Measurements from ENCODE around the gene ANTXR1. TPM values are rescaled to one million over a fixed set of nuclear protein-coding genes. Genes with fewer than 3 reads are reported as not detected.

The ANTXR1 gene
- total RNA-seq, 1 donor, result 61.5 TPM

DNA sequence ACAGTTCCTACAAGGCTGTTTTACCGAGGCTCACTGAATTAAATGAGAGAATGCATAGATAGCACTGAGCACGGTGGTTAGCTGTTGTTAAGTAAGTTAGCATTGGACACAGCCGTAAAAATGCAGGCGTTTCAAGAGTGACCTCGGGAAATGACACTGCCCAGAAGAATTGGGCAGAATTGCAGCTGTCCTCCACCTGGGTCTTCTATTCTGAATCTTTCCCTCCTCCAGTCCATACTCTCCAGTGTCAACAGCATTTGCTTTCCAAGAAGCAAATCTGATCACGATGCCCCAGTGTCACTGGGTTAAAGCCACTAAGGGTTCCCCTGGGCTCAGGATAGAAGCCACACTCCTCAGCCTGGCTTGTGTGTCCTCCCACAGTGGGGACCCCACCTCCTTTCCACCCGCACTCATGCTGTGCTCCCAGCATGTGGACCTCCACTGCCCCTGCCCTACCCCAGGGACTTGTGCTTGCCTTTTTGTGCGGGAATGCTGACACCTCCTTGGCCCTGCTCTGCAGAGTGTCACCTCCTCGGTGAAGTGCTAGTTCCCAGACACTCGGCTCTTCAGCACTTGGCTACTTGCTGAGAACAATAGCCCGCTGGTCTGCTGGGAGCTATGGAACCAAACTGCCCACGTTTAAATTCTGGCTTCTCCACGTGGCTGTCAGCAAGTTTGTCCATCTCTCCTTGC is 135.0 kb downstream of the ANTXR1 start:
- H3K4me3 ChIP-seq (ENCODE audit: low read depth, low read length), result no peak overlapping the region
- DNase-seq (ENCODE audit: low read depth), result no peak
- TF ChIP-seq, protein P1, sequence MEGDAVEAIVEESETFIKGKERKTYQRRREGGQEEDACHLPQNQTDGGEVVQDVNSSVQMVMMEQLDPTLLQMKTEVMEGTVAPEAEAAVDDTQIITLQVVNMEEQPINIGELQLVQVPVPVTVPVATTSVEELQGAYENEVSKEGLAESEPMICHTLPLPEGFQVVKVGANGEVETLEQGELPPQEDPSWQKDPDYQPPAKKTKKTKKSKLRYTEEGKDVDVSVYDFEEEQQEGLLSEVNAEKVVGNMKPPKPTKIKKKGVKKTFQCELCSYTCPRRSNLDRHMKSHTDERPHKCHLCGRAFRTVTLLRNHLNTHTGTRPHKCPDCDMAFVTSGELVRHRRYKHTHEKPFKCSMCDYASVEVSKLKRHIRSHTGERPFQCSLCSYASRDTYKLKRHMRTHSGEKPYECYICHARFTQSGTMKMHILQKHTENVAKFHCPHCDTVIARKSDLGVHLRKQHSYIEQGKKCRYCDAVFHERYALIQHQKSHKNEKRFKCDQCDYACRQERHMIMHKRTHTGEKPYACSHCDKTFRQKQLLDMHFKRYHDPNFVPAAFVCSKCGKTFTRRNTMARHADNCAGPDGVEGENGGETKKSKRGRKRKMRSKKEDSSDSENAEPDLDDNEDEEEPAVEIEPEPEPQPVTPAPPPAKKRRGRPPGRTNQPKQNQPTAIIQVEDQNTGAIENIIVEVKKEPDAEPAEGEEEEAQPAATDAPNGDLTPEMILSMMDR (IDR thresholded peaks at IDR 0.05; ENCODE audit: insufficient read depth, low read length), result no peak

DNA sequence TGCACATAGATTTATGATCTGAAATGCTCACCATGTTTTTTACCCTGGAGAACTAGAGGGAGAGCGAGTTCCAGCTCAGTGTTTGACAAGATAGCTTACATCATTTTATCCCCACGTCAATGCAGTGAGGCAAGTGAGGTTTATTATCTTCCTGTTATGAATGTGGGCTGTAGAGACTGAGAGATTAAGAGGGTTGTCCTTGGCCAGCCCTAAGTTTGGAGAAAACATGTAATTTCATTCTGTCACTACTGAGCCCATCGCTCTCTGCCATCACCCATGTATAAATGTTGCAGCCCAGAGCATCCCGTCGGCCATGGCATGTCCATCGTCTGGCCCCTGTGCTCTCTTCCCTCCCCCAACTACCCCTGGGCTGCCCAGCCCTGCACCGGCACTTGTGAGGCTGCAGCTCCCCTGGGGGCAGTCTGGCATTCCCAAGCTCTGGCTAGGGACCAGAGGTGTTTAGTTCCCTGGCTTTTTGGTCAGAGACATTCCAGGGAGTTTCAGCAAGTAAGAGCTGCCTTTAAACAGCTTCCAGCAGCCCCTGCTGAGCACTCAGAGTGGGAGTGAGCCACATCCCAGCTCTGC is 136.7 kb downstream of the ANTXR1 start:
- peak; percentile 86 for DNase-seq (ENCODE audit: low read depth)
- TF ChIP-seq, protein P1 (IDR thresholded peaks at IDR 0.05; ENCODE audit: insufficient read depth, low read length), result no peak
- no peak overlapping the region for H3K4me3 ChIP-seq (ENCODE audit: low read depth, low read length)

DNA sequence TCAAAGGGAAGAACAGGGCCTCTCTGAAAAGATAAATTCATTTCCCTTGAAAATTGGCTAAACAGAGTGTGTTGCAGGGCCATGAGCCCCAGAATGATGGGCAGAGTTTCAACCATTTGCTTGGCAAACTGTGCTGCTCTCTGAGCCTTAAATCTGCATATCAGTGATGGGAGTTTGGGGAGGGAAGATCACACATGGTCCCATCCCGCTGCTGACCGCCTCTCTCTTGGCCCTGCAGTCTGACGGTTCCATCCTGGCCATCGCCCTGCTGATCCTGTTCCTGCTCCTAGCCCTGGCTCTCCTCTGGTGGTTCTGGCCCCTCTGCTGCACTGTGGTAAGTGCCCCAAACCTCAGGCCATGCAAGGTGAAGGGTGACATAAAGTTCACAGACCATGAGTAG is 139.0 kb downstream of the ANTXR1 start:
- TF ChIP-seq, protein P1 (IDR thresholded peaks at IDR 0.05; ENCODE audit: insufficient read depth, low read length), result no peak
- no peak overlapping the region for H3K4me3 ChIP-seq (ENCODE audit: low read depth, low read length)
- DNase-seq (ENCODE audit: low read depth), result peak; percentile 43

DNA sequence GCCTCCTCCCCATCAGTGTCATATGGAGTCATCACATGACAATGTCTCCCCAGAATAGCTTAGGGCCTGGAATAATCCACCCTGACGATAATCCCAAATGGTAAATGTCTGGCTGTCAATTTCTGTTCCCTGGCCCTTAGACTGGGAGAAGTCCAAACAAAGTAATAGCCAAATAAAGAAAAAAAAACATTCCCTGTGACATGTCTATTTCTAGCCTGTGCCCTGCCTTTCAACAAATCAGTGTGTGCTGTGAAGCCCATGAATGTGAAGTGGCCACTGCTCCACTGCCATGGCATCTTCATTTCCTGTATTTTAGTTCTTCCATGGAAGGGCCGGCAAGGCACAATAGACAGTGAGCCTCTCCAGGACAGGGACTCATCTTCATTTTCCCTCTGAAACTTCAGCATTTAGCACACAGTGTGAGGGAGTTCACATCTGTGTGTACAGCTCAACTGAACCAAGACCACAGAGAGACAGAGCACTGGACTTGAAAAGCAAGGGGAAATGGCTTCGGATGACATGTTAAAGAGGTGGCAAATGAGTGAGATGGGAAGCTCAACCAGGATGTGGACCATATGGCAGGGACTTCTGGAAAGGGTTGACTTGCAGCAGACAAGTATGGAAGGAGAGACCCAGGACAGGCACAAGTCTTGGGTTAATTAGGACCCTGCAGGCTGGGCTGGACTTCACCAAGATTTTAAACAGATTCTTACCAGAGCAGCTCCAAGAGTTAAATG is 140.0 kb downstream of the ANTXR1 start:
- no peak overlapping the region for H3K4me3 ChIP-seq (ENCODE audit: low read depth, low read length)
- no peak for DNase-seq (ENCODE audit: low read depth)
- TF ChIP-seq, protein P1 (IDR thresholded peaks at IDR 0.05; ENCODE audit: insufficient read depth, low read length), result no peak

DNA sequence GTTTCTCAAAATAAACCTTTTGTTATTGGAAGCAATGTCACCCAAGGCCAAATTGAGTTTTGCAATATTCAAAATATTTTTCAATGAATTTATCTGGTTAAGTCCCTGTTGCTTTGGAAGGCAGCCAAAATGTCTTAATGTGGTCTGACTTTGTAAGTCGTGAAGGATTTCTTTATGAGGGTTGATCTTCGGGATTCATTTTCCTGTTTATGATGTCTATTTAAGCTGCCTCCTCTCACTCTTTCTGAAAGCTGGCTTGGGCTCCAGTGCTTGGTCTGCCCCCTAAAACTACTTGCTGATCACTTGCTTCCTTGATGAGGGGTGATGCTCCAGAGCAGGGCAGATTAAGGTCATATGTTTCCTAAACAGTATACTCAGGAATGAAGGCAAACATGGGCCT is 141.1 kb downstream of the ANTXR1 start:
- TF ChIP-seq, protein P1 (IDR thresholded peaks at IDR 0.05; ENCODE audit: insufficient read depth, low read length), result no peak
- no peak overlapping the region for H3K4me3 ChIP-seq (ENCODE audit: low read depth, low read length)
- peak; percentile 75 for DNase-seq (ENCODE audit: low read depth)

DNA sequence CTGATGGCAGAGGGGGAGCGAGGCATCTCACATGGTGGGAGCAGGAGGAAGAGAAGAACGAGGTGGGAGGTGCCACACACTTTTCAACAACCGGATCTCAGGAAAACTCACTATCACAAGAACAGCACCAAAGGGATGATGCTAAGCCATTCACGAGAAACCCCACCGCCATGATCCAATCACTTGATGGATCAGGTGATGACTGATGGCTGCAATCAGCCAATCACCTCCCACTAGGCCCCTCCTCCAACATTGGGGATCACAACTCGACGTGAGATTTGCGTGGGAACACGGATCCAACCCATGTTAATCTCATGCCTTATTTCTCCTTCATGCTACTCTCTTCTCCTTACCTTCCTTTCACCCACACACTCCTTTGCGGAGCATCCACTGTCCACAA is 143.6 kb downstream of the ANTXR1 start:
- no peak overlapping the region for H3K4me3 ChIP-seq (ENCODE audit: low read depth, low read length)
- no peak for DNase-seq (ENCODE audit: low read depth)
- TF ChIP-seq, protein P1 (IDR thresholded peaks at IDR 0.05; ENCODE audit: insufficient read depth, low read length), result no peak

All from fibroblast of the aortic adventitia (primary cell).